HepG2 (cell line): ENCODE results near the gene MTO1. TPM values are rescaled to one million over a fixed set of nuclear protein-coding genes. Genes with fewer than 3 reads are reported as not detected.

Experiments
- HNRNPUL1 ChIP-seq: fragments of 200-400 bp; formaldehyde crosslinking; IDR thresholded peaks from 2 replicates; pipeline ENCODE4 v1.6.1; 2017; ENCODE audit warnings: low read depth, mild to moderate bottlenecking, low read length, moderate library complexity
- JUN ChIP-seq: sonication (generic); formaldehyde crosslinking; IDR thresholded peaks from 2 replicates; pipeline ENCODE4 v1.4.0; 2020; ENCODE audit warnings: mild to moderate bottlenecking, missing genetic modification reagents
- NRL ChIP-seq: sonication (generic); formaldehyde crosslinking; IDR thresholded peaks from 2 replicates; pipeline ENCODE4 v1.5.0; 2020; ENCODE audit warnings: missing genetic modification reagents, mild to moderate bottlenecking, moderate library complexity, borderline replicate concordance
- PCBP2 ChIP-seq: fragments of 200-400 bp; formaldehyde crosslinking; optimal IDR thresholded peaks from 2 replicates; pipeline ENCODE3; 2018; ENCODE audit warnings: low read length, low read depth; ENCODE audit not compliant: poor library complexity, severe bottlenecking
- SMAD1 ChIP-seq: sonication (generic); formaldehyde crosslinking; IDR thresholded peaks from 2 replicates; pipeline ENCODE4 v1.4.0; 2020; ENCODE audit warnings: missing genetic modification reagents, low read depth, mild to moderate bottlenecking, borderline replicate concordance
- SRF ChIP-seq: IDR thresholded peaks from 2 replicates; pipeline ENCODE4 v1.6.1; 2011; ENCODE audit warnings: mild to moderate bottlenecking, low read depth, low read length, moderate library complexity
- SRY ChIP-seq: sonication (generic); formaldehyde crosslinking; IDR thresholded peaks from 2 replicates; pipeline ENCODE4 v1.8.0; 2022; ENCODE audit warnings: mild to moderate bottlenecking, missing genetic modification reagents
- ZBTB14 ChIP-seq: sonication (generic); formaldehyde crosslinking; IDR thresholded peaks from 2 replicates; pipeline ENCODE4 v1.4.0; 2020; ENCODE audit warnings: missing genetic modification reagents
- ZBTB40 ChIP-seq, 2 experiments: fragments of 450-650 bp in 1 of 2; sonication (generic) in 1 of 2; formaldehyde crosslinking in 1 of 2; IDR thresholded peaks; 2 replicates each; pipeline versions ENCODE4 v1.6.1 to v1.8.0; 2016 to 2022; ENCODE audit warnings: antibody characterized with exemption in 1 of 2, mild to moderate bottlenecking in 1 of 2, missing genetic modification reagents in 1 of 2
- ZFP36L2 ChIP-seq: sonication (generic); formaldehyde crosslinking; IDR thresholded peaks from 2 replicates; pipeline ENCODE4 v1.4.0; 2020; ENCODE audit warnings: missing genetic modification reagents
- ZMYM3 ChIP-seq: sonication (generic); formaldehyde crosslinking; IDR thresholded peaks from 2 replicates; pipeline ENCODE4 v1.5.1; 2020; ENCODE audit warnings: mild to moderate bottlenecking, missing genetic modification reagents
- ZNF230 ChIP-seq: sonication (generic); formaldehyde crosslinking; IDR thresholded peaks from 2 replicates; pipeline ENCODE4 v1.4.0; 2020; ENCODE audit warnings: mild to moderate bottlenecking, missing genetic modification reagents
- ZNF367 ChIP-seq: sonication (generic); formaldehyde crosslinking; IDR thresholded peaks from 2 replicates; pipeline ENCODE4 v1.4.0; 2020; ENCODE audit warnings: missing genetic modification reagents, borderline replicate concordance
- ZNF772 ChIP-seq: sonication (generic); formaldehyde crosslinking; IDR thresholded peaks from 2 replicates; pipeline ENCODE4 v1.5.0; 2020; ENCODE audit warnings: mild to moderate bottlenecking, missing genetic modification reagents
- ZNF883 ChIP-seq: sonication (generic); formaldehyde crosslinking; IDR thresholded peaks from 2 replicates; pipeline ENCODE4 v1.5.1; 2020; ENCODE audit warnings: mild to moderate bottlenecking, missing genetic modification reagents; ENCODE audit errors: not compliant biosample characterization
- polyA plus RNA-seq, 8 experiments: library from polyadenylated mRNA; depleted of rRNA in 3 of 8; stranded (reverse) in 7 of 8; unstranded in 1 of 8; fragments of >200 nt; fragmentation: Illumina TruSeq in 4 of 8; extraction: Trizol in 4 of 8; gene quantifications; 2 replicates each; pipeline versions ENCODE4 v1.2.1 to v1.2.3, GENCODE V29; 2011 to 2016; ENCODE audit warnings: low read depth in 4 of 8, missing spikeins in 1 of 8, mixed read lengths in 1 of 8; ENCODE audit not compliant: insufficient read depth in 1 of 8
- total RNA-seq, 5 experiments: library from RNA; depleted of rRNA; stranded (reverse); fragments of >200 nt; fragmentation: Illumina TruSeq; extraction: Trizol; gene quantifications; 2 replicates each; pipeline ENCODE4 v1.2.3, GENCODE V29; 2016; ENCODE audit warnings: low read depth in 1 of 5
- TF ChIP-seq, protein P1 (sequence below): sonication (generic); formaldehyde crosslinking; IDR thresholded peaks from 2 replicates; pipeline ENCODE4 v1.5.0; 2020; ENCODE audit warnings: mild to moderate bottlenecking, missing genetic modification reagents

MTO1 gene
- total and polyA plus RNA-seq, 2 of the 13 experiments (the other 11 are each of a cell fraction or from before 2014, with no cell fraction given) = 21.1 to 45.3 TPM

- TF ChIP-seq ZNF883 (CRISPR knock-in tag) = peak; percentile 75
- TF ChIP-seq PCBP2 = no peak
- no peak for TF ChIP-seq ZBTB40 (IDR thresholded peaks at IDR 0.05)
- TF ChIP-seq ZBTB40 (CRISPR knock-in tag; IDR thresholded peaks at IDR 0.05) = peak; percentile 88
- TF ChIP-seq ZNF772 (CRISPR knock-in tag) = peak; percentile 79; the same call in 1 of the 2 replicates
- no peak for TF ChIP-seq SRY
- no peak for TF ChIP-seq SRF
- no peak for TF ChIP-seq ZFP36L2 (CRISPR knock-in tag)
- peak; percentile 88; the same call in 1 of the 2 replicates for TF ChIP-seq ZNF230 (CRISPR knock-in tag)
- no peak; the same call in 1 of the 2 replicates for TF ChIP-seq JUN
- TF ChIP-seq ZBTB14 = peak; percentile 53; the same call in 1 of the 2 replicates
- TF ChIP-seq ZNF367 (CRISPR knock-in tag) = no peak
- TF ChIP-seq NRL (CRISPR knock-in tag) = peak; percentile 83; the same call in 1 of the 2 replicates
- TF ChIP-seq, protein P1, sequence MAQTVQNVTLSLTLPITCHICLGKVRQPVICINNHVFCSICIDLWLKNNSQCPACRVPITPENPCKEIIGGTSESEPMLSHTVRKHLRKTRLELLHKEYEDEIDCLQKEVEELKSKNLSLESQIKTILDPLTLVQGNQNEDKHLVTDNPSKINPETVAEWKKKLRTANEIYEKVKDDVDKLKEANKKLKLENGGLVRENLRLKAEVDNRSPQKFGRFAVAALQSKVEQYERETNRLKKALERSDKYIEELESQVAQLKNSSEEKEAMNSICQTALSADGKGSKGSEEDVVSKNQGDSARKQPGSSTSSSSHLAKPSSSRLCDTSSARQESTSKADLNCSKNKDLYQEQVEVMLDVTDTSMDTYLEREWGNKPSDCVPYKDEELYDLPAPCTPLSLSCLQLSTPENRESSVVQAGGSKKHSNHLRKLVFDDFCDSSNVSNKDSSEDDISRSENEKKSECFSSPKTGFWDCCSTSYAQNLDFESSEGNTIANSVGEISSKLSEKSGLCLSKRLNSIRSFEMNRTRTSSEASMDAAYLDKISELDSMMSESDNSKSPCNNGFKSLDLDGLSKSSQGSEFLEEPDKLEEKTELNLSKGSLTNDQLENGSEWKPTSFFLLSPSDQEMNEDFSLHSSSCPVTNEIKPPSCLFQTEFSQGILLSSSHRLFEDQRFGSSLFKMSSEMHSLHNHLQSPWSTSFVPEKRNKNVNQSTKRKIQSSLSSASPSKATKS (CRISPR knock-in tag) = no peak
- no peak for TF ChIP-seq HNRNPUL1
- peak; percentile 58; the same call in 1 of the 2 replicates for TF ChIP-seq SMAD1 (CRISPR knock-in tag)
- peak; percentile 10; the same call in 1 of the 2 replicates for TF ChIP-seq ZMYM3 (CRISPR knock-in tag)
Observed at GRCh38 chr6:73523434-73524123, 62.0 kb downstream of the MTO1 start (continued).
